Thymus (tissue), 11 donors: Measurements from ENCODE around the gene HAAO. TPM values are rescaled to one million over a fixed set of nuclear protein-coding genes. Genes with fewer than 3 reads are reported as not detected.
"Not testable (repeated sequence)": the region's sequence is repeated elsewhere in the genome, so short reads cannot be mapped to it uniquely, and the experiment has no call there.

Source experiments
- DNase-seq, 9 donors: peaks; one replicate each; pipeline ENCODE4 v3.0.0-alpha.2; 2013; ENCODE audit warnings: low spot score in 9 of 9, low read depth in 6 of 9, missing footprints in 1 of 9
- H3K27ac ChIP-seq, 2 donors: one replicate each; pipeline ENCODE4 v1.5.1; 2013; ENCODE audit warnings: control low read depth in 1 of 2, low read depth in 1 of 2, low read length in 1 of 2, mild to moderate bottlenecking in 1 of 2, moderate library complexity in 1 of 2
- H3K27me3 ChIP-seq, 2 donors: one replicate each; pipeline ENCODE4 v1.5.1; 2013; ENCODE audit warnings: low read length in 1 of 2; ENCODE audit not compliant: control insufficient read depth in 2 of 2, insufficient read depth in 1 of 2
- H3K36me3 ChIP-seq, 2 donors: one replicate each; pipeline ENCODE4 v1.5.1; 2013; ENCODE audit warnings: low read length in 1 of 2, mild to moderate bottlenecking in 1 of 2, moderate library complexity in 1 of 2; ENCODE audit not compliant: control insufficient read depth in 2 of 2, insufficient read depth in 2 of 2
- H3K4me1 ChIP-seq, 2 donors: one replicate each; pipeline ENCODE4 v1.5.1; 2013; ENCODE audit warnings: low read length in 2 of 2; ENCODE audit not compliant: control insufficient read depth in 2 of 2, insufficient read depth in 2 of 2
- H3K4me3 ChIP-seq, 2 donors: one replicate each; pipeline ENCODE4 v1.5.1; 2013; ENCODE audit warnings: low read length in 2 of 2, control low read depth in 1 of 2, mild to moderate bottlenecking in 1 of 2
- H3K9me3 ChIP-seq, 2 donors: one replicate each; pipeline ENCODE4 v1.5.1; 2013; ENCODE audit warnings: low read length in 1 of 2, mild to moderate bottlenecking in 1 of 2; ENCODE audit not compliant: control insufficient read depth in 2 of 2, insufficient read depth in 1 of 2
- WGBS: extraction: QIAGEN DNeasy Blood & Tissue Kit; methylation state at CpG from one replicate; pipeline ENCODE4 v1.1.7; 2013; 5-methylcytosine and 5-hydroxymethylcytosine counted together
- polyA plus RNA-seq: library from polyadenylated mRNA; stranded (reverse); fragments of 200-250 nt; gene quantifications from one replicate; pipeline ENCODE4 v1.2.3, GENCODE V29; 2013
- total RNA-seq: library from RNA; stranded (reverse); fragments of 120-200 nt; gene quantifications from one replicate; pipeline ENCODE4 v1.2.4, GENCODE V29; 2013
- donor health status: healthy.

The HAAO gene
- total and polyA plus RNA-seq, 2 donors, result 4.6 to 6.2 TPM

DNA sequence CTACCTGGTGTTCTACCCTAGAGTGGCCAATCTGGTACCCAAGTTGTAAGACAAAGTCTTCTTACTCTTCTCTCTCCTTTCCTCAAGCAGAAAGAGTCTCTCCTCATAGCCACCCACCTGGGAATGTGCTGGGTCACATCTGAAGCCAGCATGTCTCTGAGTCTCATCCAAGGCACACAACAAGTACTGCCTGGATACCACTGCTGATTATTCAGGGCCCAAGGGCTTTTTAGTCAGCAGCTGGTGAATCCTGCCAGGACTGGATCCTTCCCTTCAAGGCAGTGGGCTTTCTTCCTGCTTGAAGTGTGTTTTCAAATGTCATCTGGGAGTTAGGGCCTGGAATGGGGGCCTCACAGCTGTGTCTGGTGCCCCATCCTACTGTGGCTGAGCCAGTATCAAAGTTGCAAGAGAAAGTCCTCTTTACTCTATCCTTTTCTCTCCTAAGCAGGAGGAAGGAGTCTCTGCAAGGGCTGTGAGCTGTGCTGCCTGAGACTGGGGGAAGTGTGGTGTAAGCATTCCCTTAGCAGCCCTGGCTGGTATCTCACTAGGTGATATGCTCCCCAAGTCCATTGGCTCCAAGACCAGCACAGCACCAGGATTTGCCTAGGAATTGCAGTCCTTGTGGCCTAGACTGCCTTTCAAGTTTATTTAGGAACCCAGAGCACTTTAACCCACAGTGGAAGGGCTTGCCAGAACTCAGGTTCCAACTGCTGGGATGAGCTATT, 55.6 kb downstream of the HAAO start:
- no peak overlapping the region for H3K27ac ChIP-seq
- peaks cover 3 to 4% of the 10 kb centered on the region in 2 donors for H3K9me3 ChIP-seq
- peaks cover 62 to 69% of the 10 kb centered on the region in 2 donors for H3K36me3 ChIP-seq
- no peaks in the 10 kb centered on the region for H3K4me1 ChIP-seq
- H3K4me3 ChIP-seq, result no peak overlapping the region
- no peak for DNase-seq
- H3K27me3 ChIP-seq, result no peaks in the 10 kb centered on the region

DNA sequence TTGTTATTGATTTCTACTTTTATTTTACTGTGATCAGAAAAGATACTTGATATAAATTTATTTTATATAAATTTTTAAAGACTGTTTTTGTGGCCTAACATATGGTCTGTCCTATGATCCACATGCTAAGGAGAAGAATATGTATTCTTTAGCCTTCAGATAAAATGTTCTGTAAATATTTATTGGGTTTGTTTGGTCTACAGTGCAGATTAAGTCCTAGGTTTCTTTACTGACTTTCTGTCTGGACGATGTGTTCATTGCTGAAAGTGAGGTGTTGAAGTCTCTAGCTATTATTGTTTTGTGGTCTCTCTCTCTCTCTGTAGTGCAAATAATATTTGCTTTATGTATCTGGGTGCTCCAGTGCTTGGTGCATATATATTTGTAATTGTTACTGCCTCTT, 58.5 kb downstream of the HAAO start:
- H3K4me3 ChIP-seq, result no peak overlapping the region
- no peaks in the 10 kb centered on the region for H3K4me1 ChIP-seq
- H3K27ac ChIP-seq, result no peak overlapping the region
- H3K9me3 ChIP-seq, result peaks cover 3 to 4% of the 10 kb centered on the region in 2 donors
- 95% methylated on average over 1 of the region's 1 CpG for WGBS
- peaks cover 49 to 59% of the 10 kb centered on the region in 2 donors for H3K36me3 ChIP-seq
- no peaks in the 10 kb centered on the region for H3K27me3 ChIP-seq
- DNase-seq, result no peak

DNA sequence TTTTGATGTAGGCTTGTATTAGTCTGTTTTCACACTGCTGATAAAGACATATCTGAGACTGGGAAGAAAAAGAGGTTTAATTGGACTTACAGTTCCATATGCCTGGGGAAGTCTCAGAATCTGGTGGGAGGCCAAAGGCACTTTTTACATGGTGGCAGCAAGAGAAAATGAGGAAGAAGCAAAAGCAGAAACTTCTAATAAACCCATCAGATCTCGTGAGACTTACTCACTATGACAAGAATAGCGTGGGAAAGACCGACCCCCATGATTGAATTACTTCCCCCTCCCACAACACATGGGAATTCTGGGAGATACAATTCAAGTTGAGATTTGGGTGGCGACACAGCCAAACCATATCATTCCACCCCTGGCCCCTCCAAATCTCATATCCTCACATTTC, 61.1 kb downstream of the HAAO start:
- 96% methylated on average over 4 of the region's 4 CpGs for WGBS
- peaks cover 43 to 56% of the 10 kb centered on the region in 2 donors for H3K36me3 ChIP-seq
- not testable (repeated sequence) for H3K4me3 ChIP-seq, H3K9me3 ChIP-seq, H3K27me3 ChIP-seq, DNase-seq, H3K27ac ChIP-seq, H3K4me1 ChIP-seq

DNA sequence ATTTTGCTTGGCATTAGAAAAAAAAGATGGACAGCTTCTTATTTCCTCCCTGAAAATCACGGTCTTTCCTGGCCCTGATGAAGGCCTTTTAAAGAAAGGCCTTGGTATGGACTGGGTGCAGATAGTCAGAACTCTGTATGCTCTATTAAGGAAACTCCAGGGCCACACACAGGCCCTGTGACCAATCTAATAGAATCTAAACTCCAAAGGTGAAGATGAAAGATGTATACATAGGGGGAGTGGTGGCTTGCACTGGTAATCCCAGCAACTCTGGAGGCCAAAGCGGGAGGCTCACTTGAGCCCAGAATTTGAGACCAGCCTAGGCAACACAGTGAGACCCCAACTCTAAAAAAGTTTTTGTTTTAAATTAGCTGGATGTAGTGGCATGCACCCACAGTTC, 65.7 kb downstream of the HAAO start:
- H3K9me3 ChIP-seq, result no peaks in the 10 kb centered on the region
- WGBS, result 98% methylated on average over 2 of the region's 2 CpGs
- H3K4me1 ChIP-seq, result no peaks in the 10 kb centered on the region
- H3K4me3 ChIP-seq, result no peak overlapping the region
- peaks cover 47 to 71% of the 10 kb centered on the region in 2 donors for H3K36me3 ChIP-seq
- no peak for DNase-seq
- H3K27ac ChIP-seq, result no peak overlapping the region
- H3K27me3 ChIP-seq, result no peaks in the 10 kb centered on the region

DNA sequence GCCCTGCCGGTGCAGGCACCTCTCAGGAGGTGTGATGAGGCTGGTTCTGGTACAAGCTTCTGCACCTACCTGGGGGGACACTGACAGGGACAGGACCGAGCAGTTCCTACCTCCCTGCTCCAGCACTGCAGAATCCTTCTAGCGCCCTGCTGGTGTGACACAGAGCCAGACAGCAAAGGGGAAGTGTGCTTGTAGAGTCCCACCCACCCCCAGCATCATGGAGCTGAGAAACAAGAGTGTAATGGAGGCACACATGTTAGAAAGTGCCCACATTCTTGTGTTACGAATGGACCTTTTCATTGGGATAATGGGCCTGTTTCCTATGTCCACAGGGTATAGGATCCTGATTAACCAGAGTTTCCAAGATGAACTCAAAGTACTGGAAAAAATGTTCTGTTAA, 66.7 kb downstream of the HAAO start:
- no peak overlapping the region for H3K27ac ChIP-seq
- peaks cover 44 to 72% of the 10 kb centered on the region in 2 donors for H3K36me3 ChIP-seq
- DNase-seq, result no peak
- H3K4me1 ChIP-seq, result no peaks in the 10 kb centered on the region
- no peak overlapping the region for H3K4me3 ChIP-seq
- H3K9me3 ChIP-seq, result no peaks in the 10 kb centered on the region
- H3K27me3 ChIP-seq, result no peaks in the 10 kb centered on the region
- WGBS, result 95% methylated on average over 4 of the region's 4 CpGs

DNA sequence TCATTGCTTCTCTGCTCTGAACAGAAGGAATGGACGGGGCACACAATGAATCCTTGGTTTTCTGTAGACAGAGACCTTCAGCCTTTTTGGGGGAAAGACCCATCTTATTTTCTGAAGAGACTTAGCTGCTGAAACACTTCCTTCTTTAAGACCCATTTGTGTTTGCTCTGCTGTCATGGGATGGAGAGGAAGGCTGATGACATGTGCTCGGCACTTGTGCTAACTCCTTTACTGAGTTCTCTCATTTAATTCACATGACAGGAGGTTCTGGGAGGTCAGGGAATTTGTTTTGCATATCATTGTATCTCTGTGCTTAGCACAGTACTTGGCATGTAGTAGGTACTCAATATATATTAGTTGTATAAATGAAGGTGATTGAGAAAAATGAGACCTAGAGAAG, 67.5 kb downstream of the HAAO start:
- no peak overlapping the region for H3K4me3 ChIP-seq
- no peaks in the 10 kb centered on the region for H3K9me3 ChIP-seq
- H3K27ac ChIP-seq, result no peak overlapping the region
- peaks cover 44 to 77% of the 10 kb centered on the region in 2 donors for H3K36me3 ChIP-seq
- no peak for DNase-seq
- no peaks in the 10 kb centered on the region for H3K4me1 ChIP-seq
- 95% methylated on average over 2 of the region's 2 CpGs for WGBS
- H3K27me3 ChIP-seq, result no peaks in the 10 kb centered on the region

DNA sequence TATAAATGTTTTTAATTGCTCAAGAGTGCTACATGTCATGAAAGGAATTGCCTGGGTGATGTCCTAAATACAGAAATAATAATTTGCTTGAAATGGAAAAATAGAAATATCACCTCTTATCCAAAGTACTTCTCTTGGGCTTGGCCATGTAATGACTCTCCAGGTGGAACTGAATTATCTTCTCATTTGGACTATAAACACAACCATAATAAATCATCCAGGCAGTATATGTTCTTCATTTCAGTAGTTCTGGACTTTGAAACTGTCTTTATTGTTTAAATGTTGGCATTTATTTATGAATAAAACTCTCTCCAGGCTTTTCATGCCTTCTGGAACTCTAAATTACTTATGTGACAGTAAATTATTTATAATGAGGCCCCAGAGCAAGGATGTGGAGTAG, 68.9 kb downstream of the HAAO start:
- Histone ChIP-seq H3K36me3 (peaks cover 42 to 79% of the 10 kb centered on the region in 2 donors), H3K27me3 (no peaks in the 10 kb centered on the region), H3K9me3 (no peaks in the 10 kb centered on the region), H3K4me1 (no peaks in the 10 kb centered on the region), H3K4me3 (no peak overlapping the region), H3K27ac (no peak overlapping the region)
- no peak for DNase-seq

DNA sequence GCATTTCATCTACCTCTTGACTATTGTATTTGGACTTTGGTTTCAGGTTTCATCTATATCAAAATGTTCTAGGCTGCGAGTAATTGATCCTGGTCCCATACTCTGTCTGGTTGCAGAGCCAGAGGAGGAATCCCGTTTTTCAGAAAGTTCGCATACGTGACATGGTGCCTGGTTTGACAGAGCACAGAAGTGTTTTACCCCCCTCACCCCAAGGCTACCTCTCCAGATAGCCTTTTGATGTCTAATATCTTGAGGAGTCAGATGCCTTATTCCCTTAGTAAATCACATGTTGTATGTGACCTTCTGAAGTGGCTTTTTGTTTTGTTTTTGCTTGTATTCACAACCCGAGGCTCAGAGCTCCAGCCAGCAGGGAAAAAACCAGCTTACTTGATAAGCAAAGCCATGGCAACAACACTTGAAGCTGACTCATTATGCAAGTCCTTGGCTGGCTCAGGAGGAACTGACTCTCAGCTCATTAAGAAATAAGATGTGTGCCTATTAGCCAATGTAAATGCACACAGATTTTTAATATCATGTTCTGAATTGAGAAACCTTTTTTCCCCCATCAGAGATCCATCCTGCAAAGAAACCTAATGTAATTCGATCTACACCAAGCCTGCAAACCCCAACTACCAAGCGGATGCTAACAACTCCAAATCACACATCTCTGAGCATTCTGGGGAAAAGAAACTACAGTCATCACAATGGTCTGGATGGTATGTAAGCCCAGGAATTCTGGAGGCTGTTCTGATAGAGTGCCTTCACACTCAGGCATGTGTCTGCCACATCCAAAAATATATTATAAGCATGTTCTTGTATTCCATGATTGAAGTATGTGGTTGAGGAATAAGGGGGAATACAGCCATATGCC, 69.8 kb downstream of the HAAO start:
- no peaks in the 10 kb centered on the region for H3K9me3 ChIP-seq
- WGBS, result 72% methylated on average over 7 of the region's 7 CpGs
- peak in 4 of 9 donors; percentile 9 to 41 (median 10) for DNase-seq
- no peaks in the 10 kb centered on the region for H3K27me3 ChIP-seq
- no peaks in the 10 kb centered on the region for H3K4me1 ChIP-seq
- peaks cover 41 to 80% of the 10 kb centered on the region in 2 donors for H3K36me3 ChIP-seq
- no peak overlapping the region for H3K4me3 ChIP-seq
- H3K27ac ChIP-seq, result no peak overlapping the region

DNA sequence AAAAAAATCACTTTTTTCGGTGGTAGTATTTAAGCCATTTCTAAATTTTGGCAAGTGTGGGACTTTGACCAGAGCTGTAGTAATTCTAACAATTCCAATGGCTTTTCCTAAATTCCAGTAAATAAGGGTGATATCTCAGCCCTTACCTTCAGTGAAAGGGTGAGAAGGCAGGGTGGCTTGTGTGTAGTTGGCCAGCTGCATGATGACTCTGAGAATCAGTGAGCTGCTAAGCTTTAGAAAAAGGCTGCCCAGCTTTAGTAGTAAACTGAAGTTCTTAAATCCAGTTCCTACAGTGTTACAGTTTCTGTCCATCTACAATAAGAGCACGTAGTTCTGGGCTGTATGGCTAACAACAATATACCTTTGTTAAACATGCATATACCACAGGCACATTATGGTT, 70.5 kb downstream of the HAAO start:
- no peaks in the 10 kb centered on the region for H3K27me3 ChIP-seq
- peaks cover 36 to 74% of the 10 kb centered on the region in 2 donors for H3K36me3 ChIP-seq
- no peak for DNase-seq
- no peaks in the 10 kb centered on the region for H3K4me1 ChIP-seq
- H3K9me3 ChIP-seq, result no peaks in the 10 kb centered on the region
- H3K4me3 ChIP-seq, result no peak overlapping the region
- H3K27ac ChIP-seq, result no peak overlapping the region
- 97% methylated on average over 2 of the region's 2 CpGs for WGBS
